Coronary artery (tissue), 2 donors: Measurements from ENCODE around the gene GPR171.

Experiments
- DNase-seq: peaks from one replicate; pipeline ENCODE4 v3.0.0-alpha.2; 2017; ENCODE audit warnings: low spot score
- H3K27ac ChIP-seq, 2 donors: fragments of 200-600 bp; sonication (generic); one replicate each; pipeline ENCODE4 v1.5.1; 2016 to 2019
- H3K4me3 ChIP-seq: fragments of 200-600 bp; sonication (generic); 2 replicates; pipeline ENCODE4 v1.5.1; 2016; ENCODE audit warnings: mild to moderate bottlenecking, moderate library complexity
- CTCF ChIP-seq: fragments of 200-600 bp; sonication (generic); IDR thresholded peaks from one replicate; pipeline ENCODE4 v1.5.1; 2019; ENCODE audit warnings: antibody characterized with exemption

The GPR171 gene

DNA sequence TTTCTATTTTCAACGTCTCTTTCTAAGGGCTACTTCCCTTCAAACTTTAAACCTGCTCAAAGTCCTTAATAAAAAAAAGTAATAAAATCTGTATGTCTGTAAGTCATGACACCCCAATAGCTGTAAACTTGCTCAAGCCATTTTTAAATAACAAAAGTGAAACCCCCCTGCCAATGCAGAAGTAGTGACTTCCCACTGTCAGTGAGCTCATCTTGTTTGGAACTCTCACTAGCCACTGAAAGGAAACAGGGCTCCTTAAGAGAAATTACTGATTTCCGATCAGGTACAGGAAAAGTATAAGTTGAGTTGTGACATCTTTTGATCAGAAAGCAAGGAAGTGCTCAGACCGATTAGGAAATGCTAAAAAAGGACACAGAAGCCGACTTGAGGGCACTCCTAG, 27.6 kb upstream of the GPR171 start:
- H3K4me3 ChIP-seq = no peak overlapping the region
- H3K27ac ChIP-seq = no peak overlapping the region
- DNase-seq = no peak
- no peak for TF ChIP-seq CTCF

- peak overlapping the region in 1 of 2 donors; percentile 29 for H3K27ac ChIP-seq
- H3K4me3 ChIP-seq = no peak overlapping the region
- DNase-seq = no peak
- no peak for TF ChIP-seq CTCF
These were observed 25.6 kb upstream of the GPR171 start for GRCh38 chr3:151228666-151229040.

GRCh38 chr3:151227807-151228665, 25.0 kb upstream of the GPR171 start:
- peak; percentile 75 for TF ChIP-seq CTCF
- Histone ChIP-seq H3K27ac (peak overlapping the region in 1 of 2 donors; percentile 49), H3K4me3 (peak overlapping the region; percentile 36)
- DNase-seq = no peak

DNA sequence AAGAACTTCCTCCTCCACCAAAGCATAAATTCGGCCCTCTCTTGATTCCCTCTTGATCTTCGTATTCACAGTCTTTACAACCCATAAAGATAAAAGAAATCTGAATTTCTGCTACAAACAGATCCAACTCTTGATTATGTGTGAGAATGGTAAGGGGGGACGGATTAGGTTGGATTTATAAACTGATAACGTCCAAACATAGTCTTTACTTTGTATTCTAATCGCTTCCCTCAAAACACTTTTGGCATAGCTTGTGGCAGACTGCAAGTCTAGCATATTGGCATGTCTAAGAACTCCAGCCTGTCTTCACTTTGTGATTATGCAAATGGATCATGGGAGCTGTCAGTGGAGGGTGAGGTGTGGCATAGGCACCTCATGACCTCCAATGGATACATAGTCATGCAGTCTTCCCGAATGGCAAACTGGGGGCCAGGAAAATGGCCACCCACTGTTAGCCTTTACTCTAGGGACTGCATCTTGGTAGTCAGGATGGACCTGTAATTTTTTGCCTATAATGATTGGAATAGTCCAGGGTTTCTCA, 24.3 kb upstream of the GPR171 start:
- no peak for DNase-seq
- Histone ChIP-seq H3K4me3 (no peak overlapping the region), H3K27ac (peak overlapping the region in 1 of 2 donors; percentile 49)
- no peak for TF ChIP-seq CTCF

DNA sequence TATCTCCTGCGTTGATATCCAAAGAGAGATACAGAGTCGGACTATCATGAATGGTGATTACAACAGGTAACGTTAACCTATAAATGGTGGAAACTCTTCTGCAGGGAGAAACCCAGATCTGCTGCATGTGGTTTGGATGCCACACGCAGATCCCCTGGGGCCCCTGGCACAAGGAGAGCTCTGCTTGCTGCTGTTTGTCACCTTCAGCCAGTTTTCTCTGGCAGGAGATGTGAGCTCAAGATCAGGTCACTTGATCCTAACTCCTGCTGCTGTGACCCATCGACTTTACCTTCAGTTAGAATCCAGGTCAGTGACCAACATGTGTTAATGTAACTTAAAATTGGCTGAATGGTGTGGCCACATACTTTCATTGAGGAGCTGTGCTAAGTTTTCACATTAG, 23.8 kb upstream of the GPR171 start:
- no peak overlapping the region for H3K4me3 ChIP-seq
- H3K27ac ChIP-seq = peak overlapping the region in 1 of 2 donors; percentile 49
- no peak for DNase-seq
- TF ChIP-seq CTCF = no peak

DNA sequence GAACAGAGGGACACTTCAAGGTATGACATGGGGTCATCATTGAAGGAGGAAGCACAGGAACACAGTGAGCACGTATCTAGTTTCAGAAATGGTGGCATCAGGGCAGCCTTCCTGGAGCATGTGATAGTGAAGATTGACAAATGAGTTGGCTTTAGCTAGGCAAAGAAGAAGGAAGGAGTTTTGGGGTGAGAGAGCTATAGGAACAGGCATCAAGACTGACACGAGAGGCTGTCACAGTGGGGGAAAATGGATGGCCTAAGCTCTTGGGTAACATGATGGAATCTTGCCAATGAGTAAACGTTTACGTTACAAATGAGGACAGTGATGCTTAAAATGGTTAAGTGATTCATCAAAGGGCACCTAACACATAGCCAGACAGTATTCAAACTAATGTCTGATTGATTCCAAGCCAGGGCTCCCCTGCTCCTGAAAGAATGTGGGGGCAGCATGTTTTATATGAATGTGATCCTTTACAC, 23.1 kb upstream of the GPR171 start:
- DNase-seq = no peak
- Histone ChIP-seq H3K27ac (no peak overlapping the region), H3K4me3 (no peak overlapping the region)
- TF ChIP-seq CTCF = no peak
